NAMALWA (cell line): ENCODE data around the gene ANO1.

Experiments used
- DNase-seq: peaks from one replicate; pipeline ENCODE4 v3.0.0-alpha.2; 2015; ENCODE audit warnings: low spot score

ANO1 gene

GRCh38 chr11:70095541-70096252 lies 17.6 kb downstream of the ANO1 start:
- DNase-seq, result no peak

- DNase-seq, result no peak
These were observed 19.9 kb downstream of the ANO1 start for GRCh38 chr11:70097783-70098563.

- no peak for DNase-seq
These were observed 20.8 kb downstream of the ANO1 start for GRCh38 chr11:70098936-70099335.

GRCh38 chr11:70099578-70100279 lies 21.6 kb downstream of the ANO1 start:
- DNase-seq, result no peak

- no peak for DNase-seq
These were observed 22.1 kb downstream of the ANO1 start for GRCh38 chr11:70100280-70100603.

GRCh38 chr11:70100791-70101190 lies 22.7 kb downstream of the ANO1 start:
- no peak for DNase-seq

- no peak for DNase-seq
These were observed 25.3 kb downstream of the ANO1 start for GRCh38 chr11:70103256-70103975.

- no peak for DNase-seq
These were observed 26.3 kb downstream of the ANO1 start for GRCh38 chr11:70104419-70104818.

- no peak for DNase-seq
These were observed 26.8 kb downstream of the ANO1 start for GRCh38 chr11:70104961-70105360.

GRCh38 chr11:70105369-70105754 lies 27.2 kb downstream of the ANO1 start:
- no peak for DNase-seq

- no peak for DNase-seq
These were observed 27.8 kb downstream of the ANO1 start for GRCh38 chr11:70105755-70106571.

- no peak for DNase-seq
These were observed 28.6 kb downstream of the ANO1 start for GRCh38 chr11:70106757-70107156.

- no peak for DNase-seq
These were observed 29.1 kb downstream of the ANO1 start for GRCh38 chr11:70107191-70107590.

GRCh38 chr11:70107756-70108155 lies 29.6 kb downstream of the ANO1 start:
- DNase-seq, result no peak

GRCh38 chr11:70108250-70108649 lies 30.1 kb downstream of the ANO1 start:
- DNase-seq, result no peak

GRCh38 chr11:70109006-70109405 lies 30.9 kb downstream of the ANO1 start:
- DNase-seq, result no peak

- DNase-seq, result no peak
These were observed 31.8 kb downstream of the ANO1 start for GRCh38 chr11:70109903-70110302.

GRCh38 chr11:70110538-70111055 lies 32.5 kb downstream of the ANO1 start:
- DNase-seq, result no peak

- no peak for DNase-seq
These were observed 33.3 kb downstream of the ANO1 start for GRCh38 chr11:70111269-70112016.

GRCh38 chr11:70112017-70112434 lies 33.9 kb downstream of the ANO1 start:
- DNase-seq, result no peak

- no peak for DNase-seq
These were observed 35.7 kb downstream of the ANO1 start for GRCh38 chr11:70113801-70114200.
